Astrocyte (in vitro differentiated cells and primary cell): ENCODE data around the gene NAV3. TPM values are rescaled to one million over a fixed set of nuclear protein-coding genes. Genes with fewer than 3 reads are reported as not detected.

Experiments
- DNase-seq: peaks from one replicate; pipeline ENCODE4 v3.0.0-alpha.2; 2010; ENCODE audit warnings: low read depth
- FAIRE-seq: peaks from 2 replicates; lab custom pipeline; 2011; peaks lifted over from hg19 to GRCh38; lab: Jason Lieb, UNC
- H2AFZ ChIP-seq: 2 replicates; pipeline ENCODE4 v1.6.0; 2012; ENCODE audit warnings: low read depth, low read length, inconsistent platforms
- H3K27ac ChIP-seq: 2 replicates; pipeline ENCODE4 v1.5.1; 2011; ENCODE audit warnings: low read depth, low read length, inconsistent platforms
- H3K27me3 ChIP-seq: 2 replicates; pipeline ENCODE4 v1.6.0; 2011; ENCODE audit warnings: low read length, inconsistent platforms; ENCODE audit not compliant: insufficient read depth
- H3K36me3 ChIP-seq: 2 replicates; pipeline ENCODE4 v1.5.1; 2011; ENCODE audit warnings: low read length, inconsistent platforms; ENCODE audit not compliant: insufficient read depth
- H3K4me1 ChIP-seq: 2 replicates; pipeline ENCODE4 v1.5.1; 2011; ENCODE audit warnings: low read length, inconsistent platforms; ENCODE audit not compliant: insufficient read depth
- H3K4me2 ChIP-seq: 2 replicates; pipeline ENCODE4 v1.6.0; 2012; ENCODE audit warnings: low read length, inconsistent platforms
- H3K4me3 ChIP-seq: 2 replicates; pipeline ENCODE4 v1.5.1; 2011; ENCODE audit warnings: low read depth, mild to moderate bottlenecking, low read length, inconsistent platforms; ENCODE audit not compliant: insufficient read depth
- H3K79me2 ChIP-seq: 2 replicates; pipeline ENCODE4 v1.6.0; 2012; ENCODE audit warnings: mild to moderate bottlenecking, low read length, inconsistent platforms; ENCODE audit not compliant: insufficient read depth
- H3K9ac ChIP-seq: 2 replicates; pipeline ENCODE4 v1.6.0; 2012; ENCODE audit warnings: mild to moderate bottlenecking, low read length, inconsistent platforms
- H3K9me3 ChIP-seq: 2 replicates; pipeline ENCODE4 v1.5.1; 2012; ENCODE audit warnings: low read depth, mild to moderate bottlenecking, low read length, inconsistent platforms; ENCODE audit not compliant: insufficient read depth
- H4K20me1 ChIP-seq: 2 replicates; pipeline ENCODE4 v1.6.0; 2012; ENCODE audit warnings: low read length, inconsistent platforms; ENCODE audit not compliant: insufficient read depth
- H3K27ac Mint-ChIP-seq: one replicate; pipeline ENCODE4 v1.8.0; 2021; ENCODE audit warnings: mild to moderate bottlenecking, mixed read lengths; ENCODE audit not compliant: unreplicated experiment
- H3K27me3 Mint-ChIP-seq: one replicate; pipeline ENCODE4 v1.8.0; 2021; ENCODE audit warnings: low read depth, mixed read lengths; ENCODE audit not compliant: unreplicated experiment
- H3K36me3 Mint-ChIP-seq: one replicate; pipeline ENCODE4 v1.8.0; 2021; ENCODE audit warnings: low read depth, mixed read lengths; ENCODE audit not compliant: unreplicated experiment
- H3K4me1 Mint-ChIP-seq: one replicate; pipeline ENCODE4 v1.8.0; 2021; ENCODE audit warnings: low read depth, mixed read lengths; ENCODE audit not compliant: unreplicated experiment
- H3K4me3 Mint-ChIP-seq: one replicate; pipeline ENCODE4 v1.8.0; 2021; ENCODE audit warnings: mild to moderate bottlenecking, moderate library complexity, mixed read lengths; ENCODE audit not compliant: unreplicated experiment
- H3K9me3 Mint-ChIP-seq: one replicate; pipeline ENCODE4 v1.8.0; 2021; ENCODE audit warnings: mild to moderate bottlenecking, mixed read lengths; ENCODE audit not compliant: unreplicated experiment
- EZH2 ChIP-seq: IDR thresholded peaks from 2 replicates; pipeline ENCODE4 v1.6.1; 2012; ENCODE audit warnings: mild to moderate bottlenecking, low read length, inconsistent platforms; ENCODE audit not compliant: insufficient read depth
- total RNA-seq: library from RNA; stranded (reverse); gene quantifications from 2 replicates; pipeline ENCODE4 v1.2.1, GENCODE V29; 2021
- TF ChIP-seq, protein P1 (sequence below): IDR thresholded peaks from 2 replicates; pipeline ENCODE4 v1.5.1; 2011; ENCODE audit warnings: low read depth, mild to moderate bottlenecking, inconsistent platforms, low read length, moderate library complexity; ENCODE audit not compliant: insufficient read depth

NAV3 gene
- total RNA-seq, 1 donor from 2014 or later = 24.1 TPM

- Histone ChIP-seq H3K27ac (no peak overlapping the region), H3K4me3 (no peak overlapping the region), H3K9ac (no peak overlapping the region), H4K20me1 (no peaks in the 10 kb centered on the region), H3K27me3 (no peaks in the 10 kb centered on the region), H3K4me2 (no peak overlapping the region), H3K9me3 (peaks cover 3% of the 10 kb centered on the region), H2AFZ (no peak overlapping the region), H3K36me3 (peaks cover 3% of the 10 kb centered on the region), H3K79me2 (no peaks in the 10 kb centered on the region), H3K4me1 (no peaks in the 10 kb centered on the region)
- Mint-ChIP-seq H3K4me1 (no peaks in the 10 kb centered on the region), H3K9me3 (peaks cover 12% of the 10 kb centered on the region), H3K27me3 (no peaks in the 10 kb centered on the region), H3K27ac (no peak overlapping the region), H3K36me3 (peaks cover 16% of the 10 kb centered on the region), H3K4me3 (no peak overlapping the region)
- TF ChIP-seq EZH2 = no peak
- TF ChIP-seq, protein P1, sequence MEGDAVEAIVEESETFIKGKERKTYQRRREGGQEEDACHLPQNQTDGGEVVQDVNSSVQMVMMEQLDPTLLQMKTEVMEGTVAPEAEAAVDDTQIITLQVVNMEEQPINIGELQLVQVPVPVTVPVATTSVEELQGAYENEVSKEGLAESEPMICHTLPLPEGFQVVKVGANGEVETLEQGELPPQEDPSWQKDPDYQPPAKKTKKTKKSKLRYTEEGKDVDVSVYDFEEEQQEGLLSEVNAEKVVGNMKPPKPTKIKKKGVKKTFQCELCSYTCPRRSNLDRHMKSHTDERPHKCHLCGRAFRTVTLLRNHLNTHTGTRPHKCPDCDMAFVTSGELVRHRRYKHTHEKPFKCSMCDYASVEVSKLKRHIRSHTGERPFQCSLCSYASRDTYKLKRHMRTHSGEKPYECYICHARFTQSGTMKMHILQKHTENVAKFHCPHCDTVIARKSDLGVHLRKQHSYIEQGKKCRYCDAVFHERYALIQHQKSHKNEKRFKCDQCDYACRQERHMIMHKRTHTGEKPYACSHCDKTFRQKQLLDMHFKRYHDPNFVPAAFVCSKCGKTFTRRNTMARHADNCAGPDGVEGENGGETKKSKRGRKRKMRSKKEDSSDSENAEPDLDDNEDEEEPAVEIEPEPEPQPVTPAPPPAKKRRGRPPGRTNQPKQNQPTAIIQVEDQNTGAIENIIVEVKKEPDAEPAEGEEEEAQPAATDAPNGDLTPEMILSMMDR = no peak
- no peak for DNase-seq
- FAIRE-seq = no peak
These were observed 285.2 kb downstream of the NAV3 start for GRCh38 chr12:78115889-78116288.

- H3K9me3 Mint-ChIP-seq = peaks cover 7% of the 10 kb centered on the region
- no peaks in the 10 kb centered on the region for H3K4me1 Mint-ChIP-seq
- TF ChIP-seq EZH2 = no peak
- TF ChIP-seq, protein P1 = no peak
- no peaks in the 10 kb centered on the region for H4K20me1 ChIP-seq
- no peak overlapping the region for H3K4me3 Mint-ChIP-seq
- H3K9me3 ChIP-seq = peaks cover 3% of the 10 kb centered on the region
- no peak overlapping the region for H3K27ac ChIP-seq
- peaks cover 8% of the 10 kb centered on the region for H3K36me3 Mint-ChIP-seq
- H3K27ac Mint-ChIP-seq = no peak overlapping the region
- no peaks in the 10 kb centered on the region for H3K27me3 ChIP-seq
- no peak overlapping the region for H3K4me3 ChIP-seq
- no peak overlapping the region for H3K4me2 ChIP-seq
- DNase-seq (no peak), FAIRE-seq (no peak)
- peaks cover 3% of the 10 kb centered on the region for H3K36me3 ChIP-seq
- H3K4me1 ChIP-seq = no peaks in the 10 kb centered on the region
- no peaks in the 10 kb centered on the region for H3K27me3 Mint-ChIP-seq
- H3K79me2 ChIP-seq = no peaks in the 10 kb centered on the region
- no peak overlapping the region for H2AFZ ChIP-seq
- H3K9ac ChIP-seq = no peak overlapping the region
These were observed 287.3 kb downstream of the NAV3 start for GRCh38 chr12:78118036-78118435.

- DNase-seq (no peak), FAIRE-seq (peak; percentile 45)
- Mint-ChIP-seq H3K4me3 (no peak overlapping the region), H3K27ac (no peak overlapping the region), H3K36me3 (peaks cover 8% of the 10 kb centered on the region), H3K9me3 (peaks cover 6% of the 10 kb centered on the region), H3K4me1 (no peaks in the 10 kb centered on the region), H3K27me3 (no peaks in the 10 kb centered on the region)
- TF ChIP-seq EZH2 = no peak
- TF ChIP-seq, protein P1 = no peak
- H3K9ac ChIP-seq = no peak overlapping the region
- no peaks in the 10 kb centered on the region for H3K4me1 ChIP-seq
- peaks cover 3% of the 10 kb centered on the region for H3K36me3 ChIP-seq
- no peaks in the 10 kb centered on the region for H3K27me3 ChIP-seq
- H3K9me3 ChIP-seq = peaks cover 3% of the 10 kb centered on the region
- no peak overlapping the region for H3K4me3 ChIP-seq
- no peak overlapping the region for H2AFZ ChIP-seq
- no peaks in the 10 kb centered on the region for H4K20me1 ChIP-seq
- no peak overlapping the region for H3K4me2 ChIP-seq
- H3K79me2 ChIP-seq = no peaks in the 10 kb centered on the region
- no peak overlapping the region for H3K27ac ChIP-seq
These were observed 287.8 kb downstream of the NAV3 start for GRCh38 chr12:78118486-78118885.
